Purkinje cell (primary cell): ENCODE results near the gene CCDC191. TPM values are rescaled to one million over a fixed set of nuclear protein-coding genes. Genes with fewer than 3 reads are reported as not detected.

Experiments
- polyA plus RNA-seq: library from polyadenylated mRNA; unstranded; fragments of >200 nt; fragmentation: Nextera tagmentation; gene quantifications from 2 replicates; pipeline ENCODE4 v1.2.1, GENCODE V29; 2014

The CCDC191 gene, protein sequence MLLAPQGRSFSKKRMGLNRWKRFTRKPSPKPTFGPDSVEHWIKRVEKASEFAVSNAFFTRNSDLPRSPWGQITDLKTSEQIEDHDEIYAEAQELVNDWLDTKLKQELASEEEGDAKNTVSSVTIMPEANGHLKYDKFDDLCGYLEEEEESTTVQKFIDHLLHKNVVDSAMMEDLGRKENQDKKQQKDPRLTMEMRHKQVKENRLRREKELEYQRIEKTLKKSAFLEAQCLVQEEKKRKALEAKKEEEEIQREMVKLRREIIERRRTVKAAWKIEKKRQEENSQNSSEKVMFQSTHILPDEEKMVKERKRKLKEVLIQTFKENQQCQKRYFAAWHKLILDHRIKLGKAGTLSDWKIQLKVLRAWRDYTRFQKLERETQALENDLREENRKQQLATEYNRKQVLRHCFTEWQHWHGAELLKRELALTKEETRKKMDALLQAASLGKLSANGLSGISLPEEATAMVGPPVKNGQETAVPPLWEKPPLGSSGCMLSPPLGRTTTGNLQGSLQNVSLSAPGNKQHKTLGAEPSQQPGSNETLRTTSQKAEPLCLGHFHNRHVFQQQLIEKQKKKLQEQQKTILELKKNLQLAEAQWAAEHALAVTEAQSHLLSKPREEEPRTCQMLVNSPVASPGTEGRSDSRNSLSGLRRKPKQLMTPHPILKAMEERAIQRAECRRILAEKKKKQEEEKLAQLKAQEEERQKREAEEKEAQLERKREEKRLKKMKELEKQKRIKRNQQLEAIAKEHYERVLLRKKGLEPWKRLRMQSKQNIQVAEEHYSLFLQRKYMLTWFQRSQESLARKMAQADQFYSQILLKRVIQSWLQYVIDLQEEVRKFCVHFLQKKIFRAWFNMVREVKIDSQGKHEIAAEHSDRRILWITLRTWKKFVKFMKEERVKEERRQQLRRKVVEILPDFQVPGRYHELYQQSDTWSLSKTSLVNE
- 3.4 and 10.9 TPM in 2 replicates for polyA plus RNA-seq

DNA sequence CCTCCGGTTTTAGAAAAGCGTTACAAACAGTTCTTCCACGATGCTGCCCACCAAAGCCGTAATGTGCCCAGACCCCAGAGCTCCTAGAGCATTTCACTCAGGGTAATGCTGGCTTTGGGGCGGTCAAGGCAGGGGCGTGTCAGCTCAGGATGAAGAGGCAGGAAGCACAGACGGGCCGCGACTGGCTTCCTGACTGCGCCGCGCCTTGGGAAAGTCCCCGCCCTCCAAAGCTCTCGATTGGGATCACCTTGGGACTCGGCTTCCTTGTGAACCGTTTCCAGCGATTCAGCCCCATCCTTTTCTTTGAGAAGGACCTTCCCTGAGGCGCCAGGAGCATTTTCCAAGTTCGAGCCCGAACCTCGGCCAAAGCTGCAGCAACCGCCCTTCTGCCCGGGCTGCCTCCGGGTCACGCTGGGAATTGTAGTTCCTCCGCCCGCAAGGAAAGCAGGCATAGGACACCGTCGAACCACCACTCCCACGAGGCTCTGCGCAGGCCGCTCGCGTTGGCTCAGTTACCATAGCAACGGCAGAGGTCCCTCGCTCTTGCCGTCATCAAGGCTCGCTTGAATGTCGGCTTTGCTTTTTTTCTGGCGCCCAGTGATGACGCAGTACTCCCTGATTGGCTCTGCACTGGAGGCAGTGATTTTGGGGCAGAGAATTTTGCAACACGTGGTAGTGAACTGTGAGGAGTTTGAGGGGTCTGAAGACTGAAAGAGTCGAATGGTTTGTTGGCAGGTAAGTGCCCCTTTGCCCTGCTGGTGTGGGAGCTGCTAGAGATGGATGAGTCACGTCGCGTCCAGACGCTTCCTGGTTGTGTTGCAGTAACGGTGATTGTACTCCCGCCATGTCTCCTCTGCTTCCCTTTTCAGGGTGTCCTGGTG lies at the start of gene CCDC191, which contains the start of gene QTRT2:
TSS of gene CCDC191 (minus strand) at position 397 of the 881 bp plus-strand sequence. CDS start at position 337, 60 bp downstream.
TSS of gene QTRT2 (plus strand) at position 608 of the 881 bp plus-strand sequence. CDS start 8,521 bp downstream, outside the sequence.

DNA sequence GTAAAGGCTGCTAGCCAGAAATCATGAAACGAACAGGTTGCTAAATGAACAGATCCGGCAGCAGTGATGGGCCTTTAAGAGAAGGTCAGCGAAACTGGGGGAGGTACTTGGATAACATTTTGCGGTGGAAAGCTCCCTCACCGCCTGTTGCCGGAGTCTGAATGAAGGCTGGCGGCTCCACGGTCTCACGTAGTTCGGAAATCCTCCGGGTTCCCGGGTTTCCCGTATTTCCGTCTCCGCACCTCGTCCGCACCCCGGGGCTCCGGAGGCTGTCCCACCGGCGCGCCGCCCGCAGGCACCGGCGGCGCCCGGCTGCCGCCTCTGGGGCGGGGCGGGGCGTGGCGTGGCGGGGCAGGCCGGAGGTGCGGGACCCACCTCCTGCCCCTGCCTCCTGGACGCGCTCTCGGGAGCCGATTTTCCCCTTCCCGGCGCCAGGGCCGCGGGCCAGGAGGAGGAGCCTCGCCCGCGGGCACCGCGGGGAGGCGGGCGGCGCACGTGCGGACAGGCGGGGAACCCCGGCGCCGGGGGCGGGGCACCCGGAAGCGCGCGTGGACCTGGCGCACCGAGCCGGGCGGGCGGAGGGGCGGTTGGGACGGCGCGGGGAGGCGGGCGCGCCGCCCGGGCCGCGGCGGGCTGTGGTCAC lies 108.8 kb downstream of the CCDC191 start, which contains the start of gene ZDHHC23:
TSS of gene ZDHHC23 (plus strand) at position 642 of the 643 bp plus-strand sequence. CDS start 790 bp downstream, outside the sequence.

Other genes with a start within 250 kb of the CCDC191 start
- gene GRAMD1C, start 217.7 kb downstream of the CCDC191 start, polyA plus RNA-seq, result 2.7 and 20.1 TPM in 2 replicates
- 14.7 and 21.2 TPM in 2 replicates for gene ZDHHC23, start 108.5 kb downstream of the CCDC191 start, polyA plus RNA-seq
- 2.0 and 5.2 TPM in 2 replicates for gene QTRT2, start 211 bp upstream of the CCDC191 start, polyA plus RNA-seq
- gene DRD3, start 122.5 kb upstream of the CCDC191 start, polyA plus RNA-seq, result not detected in 2 replicates
- 0.31 TPM in 1 of 2 replicates, not detected in the other for gene ZNF80, start 181.1 kb upstream of the CCDC191 start, polyA plus RNA-seq
- not detected in 2 replicates for gene TIGIT, start 237.5 kb upstream of the CCDC191 start, polyA plus RNA-seq